ENCODE results near the gene IAH1. TPM values are rescaled to one million over a fixed set of nuclear protein-coding genes. Genes with fewer than 3 reads are reported as not detected.

Gene IAH1
- total RNA-seq, 1 donor from 2014 or later = 39.7 TPM

DNA sequence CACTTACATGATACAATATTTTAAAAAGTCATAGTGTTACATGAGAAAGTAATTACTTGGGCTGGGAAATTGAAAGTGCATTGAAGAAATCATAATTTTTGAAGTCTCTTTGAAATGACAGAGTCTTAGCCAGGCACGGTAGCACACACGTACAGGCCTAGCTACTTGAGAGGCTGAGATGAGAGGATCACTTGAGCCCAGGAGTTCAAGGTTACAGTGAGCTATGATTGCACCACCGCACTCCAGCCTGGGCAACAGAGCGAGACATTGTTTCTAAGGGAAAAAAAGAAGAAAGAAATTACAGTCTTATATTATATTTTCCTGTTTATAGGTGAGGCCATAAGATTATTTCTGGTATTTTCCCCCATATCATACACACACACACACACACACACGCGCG is 9.2 kb upstream of the IAH1 start:
- H3K4me1 Mint-ChIP-seq = no peaks in the 10 kb centered on the region
- H3K9me3 Mint-ChIP-seq = no peaks in the 10 kb centered on the region
- no peaks in the 10 kb centered on the region for H3K27me3 Mint-ChIP-seq (ENCODE audit: low read depth)
- no peak for DNase-seq (ENCODE audit: low spot score in 2 of 2, unreplicated experiment in 2 of 2)
- no peak overlapping the region for H3K4me3 Mint-ChIP-seq
- peaks cover 20% of the 10 kb centered on the region for H3K36me3 Mint-ChIP-seq
- TF ChIP-seq CTCF (IDR thresholded peaks at IDR 0.05; ENCODE audit: unreplicated experiment) = no peak
- no peak overlapping the region for H3K27ac Mint-ChIP-seq

DNA sequence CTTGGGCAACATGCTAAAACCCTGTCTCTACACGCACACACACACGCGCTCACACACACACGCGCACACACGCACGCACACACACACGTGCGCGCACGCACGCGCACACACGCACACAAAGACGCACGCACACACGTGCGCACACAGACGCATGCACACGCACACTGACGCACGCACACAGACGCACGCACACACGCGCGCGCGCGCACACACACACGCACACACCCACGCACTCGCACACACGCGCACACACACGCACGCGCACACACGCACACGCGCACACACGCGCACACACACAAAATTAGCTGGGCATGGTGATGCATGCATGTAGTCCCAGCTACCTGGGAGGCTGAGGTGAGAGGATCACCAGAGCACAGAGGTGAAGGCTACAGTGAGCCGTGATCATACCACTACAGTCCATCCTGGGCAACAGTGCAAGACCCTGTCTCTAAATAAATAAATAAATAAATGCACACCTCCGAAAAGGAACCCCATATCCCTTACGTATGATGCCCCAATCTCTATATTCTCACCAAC is 8.1 kb upstream of the IAH1 start:
- Mint-ChIP-seq H3K27me3 (ENCODE audit: low read depth) (no peaks in the 10 kb centered on the region), H3K4me1 (no peaks in the 10 kb centered on the region), H3K36me3 (peaks cover 14% of the 10 kb centered on the region), H3K9me3 (no peaks in the 10 kb centered on the region), H3K27ac (no peak overlapping the region), H3K4me3 (no peak overlapping the region)
- DNase-seq (ENCODE audit: low spot score in 2 of 2, unreplicated experiment in 2 of 2) = no peak
- no peak for TF ChIP-seq CTCF (IDR thresholded peaks at IDR 0.05; ENCODE audit: unreplicated experiment)

GRCh38 chr2:9467687-9468086 is 6.7 kb upstream of the IAH1 start:
- peaks cover 19% of the 10 kb centered on the region for H3K36me3 Mint-ChIP-seq

GRCh38 chr2:9471206-9471605 is 3.1 kb upstream of the IAH1 start:
- H3K4me1 Mint-ChIP-seq = peaks cover 9% of the 10 kb centered on the region
- no peak for TF ChIP-seq CTCF (IDR thresholded peaks at IDR 0.05; ENCODE audit: unreplicated experiment)

More at GRCh38 chr2:9467687-9468086, 6.7 kb upstream of the IAH1 start:
- H3K4me3 Mint-ChIP-seq = no peak overlapping the region
- no peak overlapping the region for H3K27ac Mint-ChIP-seq
- no peak for TF ChIP-seq CTCF (IDR thresholded peaks at IDR 0.05; ENCODE audit: unreplicated experiment)
- no peaks in the 10 kb centered on the region for H3K27me3 Mint-ChIP-seq (ENCODE audit: low read depth)
- H3K9me3 Mint-ChIP-seq = no peaks in the 10 kb centered on the region
- no peak for DNase-seq (ENCODE audit: low spot score in 2 of 2, unreplicated experiment in 2 of 2)
- H3K4me1 Mint-ChIP-seq = no peaks in the 10 kb centered on the region

GRCh38 chr2:9472511-9472910 is 1.8 kb upstream of the IAH1 start:
- Mint-ChIP-seq H3K36me3 (peaks cover 20% of the 10 kb centered on the region), H3K4me1 (peaks cover 14% of the 10 kb centered on the region), H3K27me3 (ENCODE audit: low read depth) (no peaks in the 10 kb centered on the region), H3K9me3 (no peaks in the 10 kb centered on the region), H3K27ac (no peak overlapping the region), H3K4me3 (peak overlapping the region; percentile 20)
- TF ChIP-seq CTCF (IDR thresholded peaks at IDR 0.05; ENCODE audit: unreplicated experiment) = no peak
- no peak for DNase-seq (ENCODE audit: low spot score in 2 of 2, unreplicated experiment in 2 of 2)

More at GRCh38 chr2:9471206-9471605, 3.1 kb upstream of the IAH1 start:
- Mint-ChIP-seq H3K27me3 (ENCODE audit: low read depth) (no peaks in the 10 kb centered on the region), H3K4me3 (no peak overlapping the region), H3K36me3 (peaks cover 20% of the 10 kb centered on the region), H3K27ac (no peak overlapping the region), H3K9me3 (no peaks in the 10 kb centered on the region)
- no peak for DNase-seq (ENCODE audit: low spot score in 2 of 2, unreplicated experiment in 2 of 2)

Data from mesothelial cell of epicardium (in vitro differentiated cells).